ENCODE measurements around the gene ARID1B. TPM values are rescaled to one million over a fixed set of nuclear protein-coding genes. Genes with fewer than 3 reads are reported as not detected.

Gene ARID1B
- total and polyA plus RNA-seq, 10 of the 15 experiments (the other 5 are each of a cell fraction or from before 2014, with no cell fraction given): 24.7 to 133 (median 54.6) TPM

GRCh38 chr6:157119502-157120027, 342.4 kb downstream of the ARID1B start (continued):
- TF ChIP-seq SIN3A (IDR thresholded peaks at IDR 0.05; ENCODE audit: low read depth, low read length): no peak
- no peak for TF ChIP-seq EP300 (IDR thresholded peaks at IDR 0.05; ENCODE audit: borderline replicate concordance in 1 of 2, control insufficient read depth in 1 of 2, low read depth in 2 of 2, low read length in 2 of 2)
- no peak for TF ChIP-seq E4F1 (IDR thresholded peaks at IDR 0.05; ENCODE audit: borderline replicate concordance, partially characterized antibody)
- TF ChIP-seq RELB (IDR thresholded peaks at IDR 0.05; ENCODE audit: low read depth): no peak
- TF ChIP-seq NFIC (IDR thresholded peaks at IDR 0.05; ENCODE audit: low read depth, low read length): no peak
- TF ChIP-seq SPI1 (IDR thresholded peaks at IDR 0.05; ENCODE audit: borderline replicate concordance, insufficient read depth, low read depth, low read length): no peak

Measured in GM12878 (cell line).